AG08396 (cell line): ENCODE measurements around the gene CALCOCO2.
"Not testable (repeated sequence)": the region's sequence is repeated elsewhere in the genome, so short reads cannot be mapped to it uniquely, and the experiment has no call there.

ENCODE experiments used
- DNase-seq: peaks from one replicate; pipeline ENCODE4 v3.0.0; 2012; ENCODE audit warnings: low spot score, mixed read lengths

Gene CALCOCO2

GRCh38 chr17:48830840-48831548 lies at the start of gene CALCOCO2:
CALCOCO2 (plus strand) TSS chr17:48831035; CDS start chr17:48841708, 10,673 bp downstream.
- peak; percentile 95 for DNase-seq

DNA sequence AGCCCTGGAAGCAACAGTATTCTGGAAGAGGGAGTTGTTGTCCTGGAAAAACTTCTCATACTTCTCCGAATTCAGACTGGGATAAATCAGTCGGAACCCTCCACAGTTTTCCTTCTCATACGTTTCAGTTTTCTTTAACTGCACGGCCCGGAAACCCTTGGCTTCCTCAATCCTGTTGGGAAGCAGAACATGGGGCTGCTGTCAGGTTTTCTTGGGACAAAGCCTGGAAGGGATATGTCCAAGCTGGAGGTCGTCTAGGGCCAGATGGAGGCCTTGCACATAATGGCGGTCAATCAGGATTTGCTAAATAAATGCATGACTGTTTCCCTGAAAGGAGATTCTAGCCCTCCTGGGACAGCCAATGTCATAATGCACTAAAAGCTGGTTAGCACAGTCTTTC lies 43.0 kb upstream of the CALCOCO2 start:
- DNase-seq = no peak

GRCh38 chr17:48790607-48791127 lies 40.2 kb upstream of the CALCOCO2 start:
- no peak for DNase-seq

- peak; percentile 77 for DNase-seq
These were observed 39.5 kb upstream of the CALCOCO2 start for GRCh38 chr17:48791128-48792032.

DNA sequence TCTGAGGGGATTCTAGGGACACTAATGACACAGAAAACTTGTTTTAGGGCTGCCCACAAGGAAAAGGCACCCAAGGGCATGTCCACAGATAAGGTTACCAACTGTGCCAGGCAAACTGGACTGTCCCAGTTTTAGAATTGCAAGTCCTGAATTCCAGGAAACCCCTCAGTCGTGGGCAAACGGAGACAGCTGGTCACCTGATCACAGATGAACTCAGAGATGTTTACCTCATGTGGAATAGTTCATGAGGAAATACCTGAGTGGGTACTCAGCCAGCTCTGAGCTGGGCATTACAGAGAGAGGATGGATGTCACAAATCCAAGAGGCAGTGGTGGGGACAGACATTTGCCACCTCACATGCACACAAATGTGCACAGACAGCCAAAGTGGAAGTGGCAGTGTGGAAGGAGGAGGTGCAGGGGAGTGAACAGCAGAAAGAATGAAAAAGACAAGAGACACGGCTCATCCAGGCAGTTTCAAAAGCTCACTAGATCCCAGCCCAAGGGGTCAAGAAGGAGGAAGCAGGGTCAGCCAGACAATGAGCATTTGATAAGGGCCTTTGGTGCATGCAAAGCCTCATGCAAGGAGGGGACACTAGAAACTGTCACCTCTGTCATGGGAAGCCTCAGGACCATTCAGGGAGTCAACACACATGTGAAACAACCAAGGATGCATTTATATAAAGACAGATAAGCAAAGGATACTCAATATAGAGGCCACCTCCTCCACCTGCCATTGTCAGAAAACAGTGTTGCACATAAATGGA lies 38.6 kb upstream of the CALCOCO2 start:
- no peak for DNase-seq

DNA sequence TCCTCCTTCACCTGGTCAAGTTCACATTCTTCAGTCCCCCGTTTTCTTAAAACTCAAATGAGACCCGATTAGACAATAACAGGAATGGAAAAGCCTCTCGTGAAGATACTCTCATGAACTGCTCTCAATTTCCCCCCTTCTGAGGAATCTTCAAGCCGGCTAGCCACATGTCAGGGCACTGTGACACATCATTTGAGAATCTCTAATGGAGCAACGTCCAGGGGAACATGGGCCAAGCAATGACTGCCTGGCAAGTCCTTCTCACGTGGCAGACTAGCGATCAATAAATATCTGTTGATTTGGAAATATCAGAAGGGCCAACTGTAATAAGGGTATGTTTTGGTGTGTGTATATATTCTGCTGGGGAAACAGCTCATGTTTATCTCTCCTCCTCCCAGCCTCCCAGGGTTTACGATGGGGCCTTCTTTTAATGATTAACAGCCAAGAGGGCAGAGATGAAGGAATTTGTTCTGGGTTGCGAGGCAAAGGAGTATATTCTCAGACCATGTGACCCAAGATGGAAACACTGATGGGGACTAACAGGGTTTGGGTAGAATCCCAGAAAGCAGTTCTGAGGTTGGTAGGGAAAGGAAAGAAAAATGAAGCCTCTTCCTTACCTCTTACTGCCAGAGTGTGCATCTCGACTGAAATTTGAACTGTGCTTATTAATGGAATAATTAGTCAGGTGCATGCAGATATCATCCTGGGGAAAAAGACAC lies 35.2 kb upstream of the CALCOCO2 start:
- peak; percentile 77 for DNase-seq

DNA sequence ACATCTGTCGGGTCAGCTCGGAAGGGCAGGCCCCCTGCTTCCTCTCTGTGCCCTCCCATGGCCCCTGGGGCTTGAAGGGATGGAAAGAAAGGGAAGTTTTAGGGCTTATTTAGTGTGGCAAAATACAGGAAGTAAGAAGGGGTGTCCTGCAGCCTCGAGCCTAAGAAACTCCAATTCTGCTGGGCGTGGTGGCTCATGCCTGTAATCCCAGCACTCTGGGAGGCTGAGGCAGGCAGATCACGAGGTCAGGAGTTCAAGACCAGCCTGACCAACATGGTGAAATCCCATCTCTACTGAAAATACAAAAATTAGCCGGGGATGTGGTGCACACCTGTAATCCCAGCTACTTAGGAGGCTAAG lies 34.7 kb upstream of the CALCOCO2 start:
- DNase-seq = not testable (repeated sequence)

GRCh38 chr17:48799069-48799723 lies 31.6 kb upstream of the CALCOCO2 start:
- no peak for DNase-seq

- DNase-seq = no peak
These were observed 30.1 kb upstream of the CALCOCO2 start for GRCh38 chr17:48800626-48801217.

- peak; percentile 82 for DNase-seq
These were observed 25.9 kb upstream of the CALCOCO2 start for GRCh38 chr17:48804936-48805411.

GRCh38 chr17:48809182-48809581 lies 21.7 kb upstream of the CALCOCO2 start:
- no peak for DNase-seq

- no peak for DNase-seq
These were observed 18.8 kb upstream of the CALCOCO2 start for GRCh38 chr17:48812001-48812400.

- DNase-seq = peak; percentile 81
These were observed 16.3 kb upstream of the CALCOCO2 start for GRCh38 chr17:48814504-48814903.

DNA sequence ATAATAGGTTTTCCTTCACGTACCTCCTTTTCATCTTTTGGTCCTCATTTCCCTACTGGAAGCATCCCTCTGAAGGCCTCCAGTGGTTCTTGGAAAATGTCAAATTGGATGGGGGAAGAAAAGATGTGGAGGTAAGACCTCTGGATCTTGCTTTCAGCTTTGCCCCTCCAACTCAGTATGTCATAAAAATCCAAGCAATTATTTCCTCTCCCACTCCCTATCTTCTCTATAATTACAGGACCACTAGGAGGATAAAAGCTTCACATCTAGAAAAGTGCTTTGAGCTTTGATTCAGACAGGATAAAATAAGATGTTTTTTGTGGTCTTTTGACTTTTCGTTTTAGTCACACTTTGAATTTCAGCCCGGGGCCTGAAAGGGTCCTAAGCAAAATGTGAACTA lies 15.5 kb upstream of the CALCOCO2 start:
- no peak for DNase-seq

GRCh38 chr17:48816438-48816773 lies 14.4 kb upstream of the CALCOCO2 start:
- DNase-seq = no peak

DNA sequence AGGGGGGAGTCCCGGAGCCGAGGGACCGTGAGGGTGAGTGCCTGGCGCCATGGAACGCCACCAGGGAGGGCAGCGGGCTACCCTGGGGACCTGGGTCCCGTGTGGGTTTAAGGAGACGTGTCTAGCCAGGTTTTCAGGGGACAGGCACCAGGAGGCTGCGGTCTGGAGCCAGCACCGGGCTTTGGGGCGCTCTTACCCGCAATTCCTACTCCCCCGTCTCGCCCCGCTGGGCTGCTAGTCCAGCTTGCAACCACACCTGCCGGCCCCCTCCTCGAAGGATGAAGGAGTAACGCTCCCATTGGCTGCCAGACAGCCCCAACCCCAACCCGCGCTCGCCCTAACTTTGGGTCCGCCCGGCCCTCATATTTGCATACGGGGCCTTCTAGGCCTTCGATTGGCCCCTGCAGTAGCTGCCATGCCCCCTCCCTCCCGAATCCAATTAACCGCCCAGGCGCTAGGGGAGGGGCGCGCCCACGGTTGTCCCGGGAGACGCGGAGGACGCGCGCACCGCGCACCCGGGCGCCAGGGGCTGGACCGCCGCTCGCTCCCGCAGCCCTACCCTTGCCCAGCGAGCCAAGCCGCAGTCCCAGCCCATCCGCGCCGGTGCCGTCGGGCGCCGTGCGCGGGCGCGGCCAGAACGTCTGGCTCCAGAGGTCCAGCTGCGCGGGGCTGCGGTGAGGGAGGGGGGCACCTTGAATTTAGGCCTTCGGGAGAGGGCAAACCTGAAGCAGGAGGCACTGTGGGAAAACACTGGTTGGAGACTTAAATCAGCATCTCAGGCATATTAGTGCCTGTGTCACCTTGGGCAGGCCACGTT lies 13.9 kb upstream of the CALCOCO2 start, which contains the start of gene TTLL6:
Gene TTLL6 (minus strand): TSS at position 456 of the 817 bp plus-strand sequence. CDS start 157 bp downstream, at position 299.
- DNase-seq = peak; percentile 80

DNA sequence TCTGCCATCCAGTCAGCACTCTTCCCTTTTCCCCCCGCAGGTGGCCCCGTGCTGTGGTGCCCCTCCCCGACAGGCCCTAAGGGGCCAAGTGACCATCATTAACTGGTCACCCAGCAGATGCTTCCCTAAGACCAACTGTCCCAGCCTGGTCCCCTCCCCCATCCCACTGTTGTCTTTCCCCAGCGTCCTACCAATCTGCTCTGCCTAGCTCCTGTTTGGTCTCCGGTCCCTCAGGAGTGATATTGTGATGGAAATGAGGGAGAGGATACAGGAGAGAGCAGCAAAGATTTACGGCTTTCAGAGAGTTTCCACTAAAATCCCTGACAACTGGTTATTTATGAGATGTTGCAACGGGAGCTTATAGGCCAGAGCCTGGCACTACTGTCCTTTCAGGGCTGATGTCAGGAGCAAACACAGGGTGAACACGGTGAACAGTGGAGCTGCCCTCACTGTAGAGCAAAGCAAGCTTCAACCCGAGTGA lies 12.4 kb upstream of the CALCOCO2 start:
- DNase-seq = no peak

GRCh38 chr17:48819466-48819865 lies 11.4 kb upstream of the CALCOCO2 start:
- no peak for DNase-seq

DNA sequence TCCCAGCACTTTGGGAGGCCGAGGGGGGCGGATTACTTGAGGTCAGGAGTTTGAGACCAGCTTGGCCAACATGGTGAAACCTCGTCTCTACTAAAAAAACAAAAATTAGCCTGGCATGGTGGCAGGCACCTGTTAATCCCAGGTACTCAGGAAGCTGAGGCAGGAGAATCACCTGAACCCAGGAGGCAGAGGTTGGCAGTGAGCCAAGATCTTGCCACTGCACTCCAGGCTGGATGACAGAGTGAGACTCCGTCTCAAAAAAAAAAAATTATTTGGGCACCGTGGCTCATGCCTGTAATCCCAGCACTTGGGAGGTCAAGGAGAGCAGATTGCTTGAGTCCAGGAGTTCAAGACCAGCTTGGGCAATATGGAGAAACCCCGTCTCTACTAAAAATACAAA lies 9.9 kb upstream of the CALCOCO2 start:
- not testable (repeated sequence) for DNase-seq
